Stimulated activated CD8-positive, alpha-beta memory T cell treated with anti-CD3 and anti-CD28 coated beads, Interleukin-2, amount 100 ng/mL, for 48 hours (primary cell): Measurements from ENCODE around the gene BCOR.

Source experiments
- DNase-seq, 2 donors: peaks; one replicate each; pipeline ENCODE4 v3.0.0-alpha.2; 2020; ENCODE audit warnings: low read depth in 2 of 2

The BCOR gene

DNA sequence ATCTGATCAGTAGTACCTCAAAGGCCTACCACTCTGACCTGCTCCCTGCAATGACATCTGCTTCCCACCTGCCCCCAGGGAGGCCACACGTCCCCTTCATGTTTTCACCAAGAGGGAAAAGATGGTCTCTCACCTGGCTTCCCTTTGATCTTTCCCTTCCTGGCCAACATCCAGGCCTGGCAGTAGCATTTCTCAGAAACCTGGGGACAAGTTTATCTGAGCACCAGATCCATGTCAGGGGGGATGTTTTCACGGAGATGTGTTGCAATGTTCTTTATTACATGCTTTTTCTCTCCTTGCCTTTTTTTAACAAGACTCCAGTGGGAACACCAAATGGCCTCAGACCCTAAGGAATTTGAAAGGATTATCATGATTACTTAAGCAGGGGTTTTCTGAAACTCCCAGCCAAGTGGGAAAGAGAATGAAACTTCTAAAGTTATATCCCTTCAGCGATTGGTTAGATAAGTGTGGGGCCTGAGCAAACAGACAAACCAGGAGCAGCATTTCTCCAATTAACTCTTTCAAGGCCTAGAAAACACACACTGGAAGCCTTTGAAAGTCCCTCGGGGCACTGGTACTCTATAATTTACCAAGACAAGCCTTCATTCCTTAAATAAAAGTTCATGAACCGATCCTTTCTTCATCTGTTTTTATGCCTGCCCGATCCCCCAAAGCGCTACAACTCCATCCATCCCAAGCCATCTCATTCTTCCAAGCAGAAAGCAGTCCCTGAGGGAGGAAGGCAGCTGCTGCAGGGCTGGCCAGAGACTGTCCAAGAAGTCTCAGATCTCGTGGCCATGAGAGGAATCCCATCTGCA, 94.1 kb downstream of the BCOR start:
- no peak for DNase-seq

DNA sequence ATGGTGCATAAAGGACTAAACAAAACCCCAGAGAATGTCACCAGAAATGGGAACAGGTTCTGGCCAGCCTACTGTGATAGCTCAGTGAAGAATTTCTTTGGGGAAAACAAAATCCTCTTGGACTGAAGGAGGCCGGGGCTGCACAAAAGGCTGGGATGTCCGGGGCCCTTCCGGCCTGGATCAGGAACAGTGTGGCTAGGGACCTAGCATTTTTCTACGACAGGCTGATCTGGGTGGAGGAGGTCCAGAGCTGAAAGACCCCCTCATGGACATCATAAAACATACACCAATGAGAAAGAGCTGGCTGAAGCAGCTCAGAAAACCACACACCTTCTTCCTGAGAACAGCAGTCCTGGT, 94.7 kb downstream of the BCOR start:
- no peak for DNase-seq
